HG03565 (cell line): Measurements from ENCODE around the gene CABLES1.
"Not testable (repeated sequence)": the region's sequence is repeated elsewhere in the genome, so short reads cannot be mapped to it uniquely, and the experiment has no call there.

Experiments used
- ATAC-seq: cut with Tn5 transposase; IDR thresholded peaks from one replicate; pipeline ENCODE4 v1.9.1; 2021; ENCODE audit warnings: mild to moderate bottlenecking, moderate library complexity; ENCODE audit not compliant: unreplicated experiment

CABLES1 gene

DNA sequence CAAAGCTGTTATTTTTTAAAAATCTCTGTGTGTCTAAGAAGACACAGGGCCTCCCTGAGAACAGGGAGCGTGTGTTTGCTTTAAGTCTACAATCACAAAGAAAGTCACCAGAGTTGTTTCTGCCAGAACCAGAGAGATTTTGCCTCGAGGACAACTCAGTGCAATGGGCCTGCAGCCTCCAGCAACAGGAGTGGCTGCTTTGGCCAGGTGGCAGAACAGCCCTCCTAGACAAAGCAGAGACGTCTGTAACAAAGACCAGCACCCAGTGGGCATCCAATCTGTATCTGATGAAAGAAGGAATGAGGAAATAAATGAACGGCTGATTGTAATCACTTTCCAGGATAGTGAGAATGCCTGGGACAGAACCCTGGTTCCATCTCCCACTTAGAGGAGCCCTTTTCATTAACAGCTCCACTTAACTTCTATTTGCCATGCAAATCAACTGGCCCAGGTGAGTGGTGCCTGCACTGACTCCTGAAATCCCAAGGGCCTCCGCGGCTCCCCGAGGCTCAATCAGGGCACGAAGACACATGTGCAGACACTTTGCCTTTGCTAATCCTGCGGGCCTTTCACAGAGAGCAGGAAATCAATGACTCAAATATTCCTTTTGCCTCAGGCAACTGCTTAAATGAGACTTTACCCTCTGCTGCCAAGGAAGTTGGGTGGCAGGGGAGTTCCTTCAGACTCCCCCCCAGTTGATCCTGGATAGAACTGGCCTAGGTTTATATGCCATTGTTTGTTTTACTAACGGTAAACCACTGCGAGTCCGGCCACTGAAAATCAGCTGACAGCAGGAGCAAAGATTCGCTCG, 146.5 kb downstream of the CABLES1 start:
- ATAC-seq = no peak

DNA sequence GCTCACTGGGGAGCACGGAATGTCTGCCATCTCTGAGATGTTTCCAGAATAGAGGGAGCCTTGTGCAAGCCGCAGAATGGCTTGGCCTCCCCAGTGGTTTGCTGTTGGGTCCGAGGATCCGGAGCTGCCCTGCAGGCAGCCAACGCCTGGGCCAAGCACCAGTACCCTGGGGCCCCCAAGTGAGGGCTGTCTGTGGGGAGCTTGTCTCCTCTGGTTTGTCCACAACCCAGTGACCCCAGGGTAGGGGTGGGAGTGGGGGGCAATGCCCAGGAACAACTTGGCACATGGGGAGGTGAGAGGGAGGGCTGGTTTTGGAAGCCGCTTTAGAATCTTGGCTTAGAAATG, 147.1 kb downstream of the CABLES1 start:
- ATAC-seq = no peak

DNA sequence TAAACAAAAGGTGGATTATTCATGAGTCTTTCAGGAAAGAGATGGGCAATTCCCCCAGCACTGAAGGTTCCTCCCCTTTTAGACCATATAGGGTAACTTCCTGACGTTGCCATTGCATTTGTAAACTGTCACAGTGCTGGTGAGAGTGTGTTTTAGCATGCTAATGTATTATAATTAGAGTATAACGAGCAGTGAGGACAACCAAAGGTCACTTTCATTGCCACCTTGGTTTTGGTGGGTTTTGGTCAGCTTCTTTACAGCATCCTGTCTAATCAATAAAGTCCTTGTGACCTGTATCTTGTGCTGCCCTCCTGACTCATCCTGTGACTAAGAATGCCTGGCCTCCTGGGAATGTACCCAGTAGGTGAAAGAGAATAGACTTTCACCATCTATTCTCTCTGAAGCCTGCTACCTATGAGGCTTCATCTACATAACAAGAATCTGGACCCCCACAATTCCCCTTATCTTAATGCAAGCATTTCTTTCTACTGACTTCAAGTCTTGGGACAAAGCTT, 148.7 kb downstream of the CABLES1 start:
- ATAC-seq = peak; percentile 80

GRCh38 chr18:23284629-23285028, 149.3 kb downstream of the CABLES1 start:
- ATAC-seq = no peak

DNA sequence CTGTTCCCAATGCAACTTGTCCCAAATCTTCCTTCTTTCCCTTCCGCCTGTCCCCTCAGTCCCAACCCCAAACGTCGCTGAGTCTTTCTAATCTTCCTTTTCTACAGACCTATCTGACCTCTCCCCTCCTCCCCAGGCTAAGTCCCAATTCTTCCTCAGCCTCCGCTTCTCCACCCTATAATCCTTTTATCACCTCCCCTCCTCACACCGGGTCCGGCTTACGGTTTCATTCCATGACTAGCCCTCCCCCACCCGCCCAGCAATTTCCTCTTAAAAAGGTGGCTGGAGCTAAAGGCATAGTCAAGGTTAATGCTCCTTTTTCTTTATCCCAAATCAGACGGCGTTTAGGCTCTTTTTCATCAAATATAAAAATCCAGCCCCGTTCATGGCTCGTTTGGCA, 150.3 kb downstream of the CABLES1 start:
- not testable (repeated sequence) for ATAC-seq

DNA sequence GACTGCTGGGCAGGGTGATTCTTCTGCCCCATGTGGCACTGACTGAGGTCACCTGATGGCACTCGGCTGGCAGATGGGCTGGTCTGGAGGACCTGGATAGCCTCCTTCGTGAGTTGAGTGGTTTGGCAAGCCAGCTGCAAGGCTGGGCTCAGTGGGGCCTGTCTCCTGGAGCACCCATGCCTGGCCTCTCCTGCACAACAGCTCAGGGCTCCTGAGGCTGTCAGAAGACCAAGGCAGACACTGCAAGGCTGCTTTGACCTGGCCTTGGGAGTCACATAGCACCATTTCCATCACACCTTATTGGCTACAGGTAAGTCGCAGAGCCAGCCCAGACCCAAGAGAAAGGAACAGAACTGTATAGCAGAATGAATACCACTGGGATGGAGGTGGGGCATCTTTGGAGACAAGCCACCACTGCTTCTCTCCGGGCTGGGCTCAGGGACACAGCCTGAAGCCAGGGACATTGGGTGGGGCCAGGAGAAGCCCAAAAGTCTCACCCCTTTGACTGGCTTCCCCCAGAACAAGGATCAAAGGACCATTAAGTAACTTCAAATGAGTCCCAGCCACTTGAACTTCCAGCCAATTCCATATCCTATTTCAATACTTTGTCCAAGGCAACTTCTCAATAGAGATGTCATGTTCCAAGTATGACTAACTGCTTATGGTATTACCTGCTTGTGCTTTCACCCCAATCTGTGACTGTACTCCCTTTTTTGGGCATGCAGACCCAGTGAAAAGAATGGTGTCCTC, 156.3 kb downstream of the CABLES1 start:
- no peak for ATAC-seq

GRCh38 chr18:23300231-23300805, 165.0 kb downstream of the CABLES1 start:
- no peak for ATAC-seq

DNA sequence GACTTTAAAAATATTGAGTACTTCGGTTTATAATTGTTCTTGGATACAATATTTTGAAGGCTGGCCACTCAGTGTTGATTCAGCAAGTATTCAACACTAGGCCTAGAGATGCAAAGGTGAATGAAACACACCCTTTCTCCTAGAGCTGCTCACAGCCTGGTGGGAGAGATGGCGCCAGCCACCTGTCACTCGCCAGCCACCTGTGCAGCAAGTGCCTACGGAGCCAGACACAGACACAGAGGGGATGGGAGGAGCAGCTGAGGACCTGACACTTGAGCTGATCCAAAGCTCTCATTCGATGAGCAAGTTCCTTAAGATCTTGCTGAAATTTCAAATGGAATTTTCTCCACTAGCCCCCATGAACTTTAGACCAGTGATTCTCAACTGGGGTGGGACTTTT, 166.7 kb downstream of the CABLES1 start:
- ATAC-seq = no peak

DNA sequence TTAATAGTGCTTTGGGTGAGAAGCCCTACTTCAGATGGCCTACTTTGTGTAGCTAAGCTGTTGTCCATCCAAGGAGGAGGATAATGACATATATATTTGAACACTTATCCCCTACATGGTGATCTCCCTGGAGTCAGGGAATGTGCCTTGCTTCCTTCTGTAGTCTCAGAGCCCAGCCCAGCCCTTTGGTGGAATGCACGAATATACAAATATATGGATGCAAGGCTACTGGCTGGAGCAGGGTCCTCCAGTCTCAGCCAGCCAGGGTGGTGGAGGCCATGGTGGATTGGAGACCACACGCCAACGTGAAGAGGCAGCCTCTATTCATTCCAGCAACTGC, 167.2 kb downstream of the CABLES1 start:
- ATAC-seq = no peak

GRCh38 chr18:23302851-23303527, 167.7 kb downstream of the CABLES1 start:
- ATAC-seq = no peak

- peak; percentile 71 for ATAC-seq
Observed at GRCh38 chr18:23306822-23307221, 171.5 kb downstream of the CABLES1 start.

- ATAC-seq = peak; percentile 59
Observed at GRCh38 chr18:23307567-23308295, 172.4 kb downstream of the CABLES1 start.
